Hippocampal formation (tissue), 2 donors: ENCODE data around the gene NKX6-1.

ENCODE experiments used
- DNase-seq, 2 donors: peaks; one replicate each; lab custom pipeline; 2025; lab: John Stamatoyannopoulos, UW

Gene NKX6-1

DNA sequence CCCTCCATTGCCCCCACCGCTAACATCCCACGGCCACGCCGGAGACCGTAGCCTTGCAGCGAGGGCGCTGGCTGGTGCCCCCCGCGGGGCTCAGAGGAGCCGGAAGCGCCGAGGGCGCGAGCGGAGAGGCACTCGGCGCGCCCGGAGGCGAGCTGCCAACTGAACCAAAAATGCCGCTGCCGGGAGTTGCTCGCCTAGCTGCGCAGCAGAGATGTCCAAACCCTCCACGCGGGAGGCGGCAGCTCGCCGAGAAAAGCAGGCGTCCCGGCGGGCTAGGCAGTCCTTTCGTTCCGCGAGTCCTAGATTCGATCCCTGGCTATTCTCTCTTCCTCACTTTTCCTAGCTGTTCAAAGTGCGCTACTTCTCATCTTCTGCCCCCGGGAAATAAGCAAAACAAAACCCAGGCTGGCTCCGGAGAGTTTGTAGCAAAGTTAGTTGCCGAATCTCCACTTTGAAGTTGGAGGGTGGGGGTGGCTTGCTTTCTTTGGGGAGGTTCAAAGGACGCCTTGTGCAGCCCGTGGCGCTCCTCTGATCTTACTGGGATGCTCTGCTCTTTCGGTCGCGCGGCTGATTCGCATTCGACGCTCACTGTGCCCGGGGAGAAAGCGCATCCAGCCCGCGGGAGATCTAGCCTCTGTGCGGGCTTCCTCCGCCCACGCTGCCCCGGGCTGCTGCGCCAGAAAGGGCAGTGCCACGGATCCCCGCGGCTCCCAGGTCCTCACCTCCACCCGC, 723 bp downstream of the NKX6-1 start:
- no peak for DNase-seq

DNA sequence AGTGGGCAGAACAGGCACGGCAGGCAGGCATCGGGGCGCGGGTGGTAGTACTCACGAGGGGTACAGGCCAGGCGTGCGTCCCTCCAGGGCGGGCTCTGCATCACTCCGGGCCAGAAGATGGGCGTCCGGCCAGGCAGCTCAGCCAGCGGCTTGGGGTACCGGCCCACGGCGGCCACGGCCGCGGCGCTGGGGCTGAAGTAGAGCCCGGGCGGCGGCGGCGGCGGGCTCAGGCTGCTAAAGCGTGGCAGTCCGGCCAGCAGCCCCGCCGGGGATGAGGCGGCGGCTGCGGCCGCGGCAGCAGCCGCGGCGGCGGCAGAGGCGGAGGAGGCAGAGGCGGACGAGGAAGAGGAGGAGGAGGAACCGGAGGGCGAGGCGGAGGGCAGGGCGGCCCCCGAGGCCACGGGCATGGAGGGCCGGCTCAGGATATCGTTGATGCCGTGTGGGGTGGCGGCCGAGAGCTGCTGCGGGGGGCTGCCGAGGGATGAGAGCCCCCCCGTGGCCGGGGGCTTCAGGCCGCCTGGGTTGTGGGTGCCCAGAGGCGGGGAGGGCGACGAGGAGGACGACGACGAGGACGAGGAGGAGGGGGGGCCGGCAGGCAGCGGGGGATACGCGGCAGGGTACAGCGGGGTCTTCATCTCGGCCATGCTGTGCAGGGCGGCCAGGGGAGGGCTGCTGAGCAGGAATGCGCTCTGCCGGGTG, 1.4 kb downstream of the NKX6-1 start:
- DNase-seq = no peak

DNA sequence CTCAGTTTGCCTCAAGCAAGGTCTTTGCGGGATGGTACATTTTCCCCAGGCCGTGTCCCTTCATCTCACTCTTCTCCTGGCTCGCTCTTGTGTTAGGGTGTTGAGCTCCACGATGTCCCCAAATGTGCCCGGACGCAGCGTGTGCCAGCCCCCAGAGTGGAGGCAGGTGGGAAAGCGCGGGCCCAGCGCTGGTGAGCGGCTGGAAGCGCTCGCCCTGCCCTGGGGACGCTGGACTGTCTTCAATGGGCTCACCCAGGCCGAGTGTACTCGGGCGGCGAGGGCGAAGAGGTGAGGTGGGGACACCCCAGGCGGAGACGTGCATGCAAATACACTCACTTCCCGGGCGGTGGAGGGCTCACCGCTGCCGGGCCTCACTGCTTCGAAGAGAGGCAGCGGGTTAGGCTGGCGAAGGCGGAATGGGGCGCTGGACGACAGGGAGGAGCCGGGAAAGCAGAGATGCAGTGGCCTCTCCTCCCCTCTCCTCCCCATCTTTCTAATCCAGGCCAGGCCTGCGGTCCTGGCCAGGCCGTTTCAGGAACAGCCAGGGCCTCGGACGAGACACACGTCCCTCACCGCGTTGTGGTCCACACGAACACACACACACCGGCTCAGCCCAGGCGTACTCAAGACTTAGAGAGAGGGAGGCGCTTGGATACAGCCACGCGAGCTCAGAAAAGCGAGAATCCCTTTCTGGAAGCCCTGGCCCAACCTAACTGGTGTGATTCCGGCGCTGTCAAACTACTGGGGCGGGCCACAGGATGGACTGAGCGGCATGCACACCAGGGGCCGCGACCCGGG, 2.2 kb downstream of the NKX6-1 start:
- no peak for DNase-seq

DNA sequence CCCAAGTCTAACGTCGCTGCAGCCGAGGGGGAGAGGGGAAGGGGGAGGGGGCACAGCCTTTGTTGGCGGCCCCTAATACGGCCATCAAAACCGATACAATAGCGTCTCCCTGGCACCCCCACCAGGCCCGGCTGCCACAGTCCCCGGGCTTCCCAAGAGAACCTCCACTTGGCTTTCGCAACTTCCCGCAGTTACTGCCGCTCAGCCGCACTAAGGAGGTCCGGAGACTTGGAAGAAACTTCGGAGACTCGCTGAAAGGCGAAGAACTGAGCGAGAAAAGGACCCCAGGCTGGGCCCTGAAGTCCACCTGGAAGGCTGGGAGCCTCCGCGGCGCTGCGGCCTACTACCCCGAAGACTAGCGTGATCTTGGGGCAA, 2.8 kb downstream of the NKX6-1 start:
- DNase-seq = no peak

DNA sequence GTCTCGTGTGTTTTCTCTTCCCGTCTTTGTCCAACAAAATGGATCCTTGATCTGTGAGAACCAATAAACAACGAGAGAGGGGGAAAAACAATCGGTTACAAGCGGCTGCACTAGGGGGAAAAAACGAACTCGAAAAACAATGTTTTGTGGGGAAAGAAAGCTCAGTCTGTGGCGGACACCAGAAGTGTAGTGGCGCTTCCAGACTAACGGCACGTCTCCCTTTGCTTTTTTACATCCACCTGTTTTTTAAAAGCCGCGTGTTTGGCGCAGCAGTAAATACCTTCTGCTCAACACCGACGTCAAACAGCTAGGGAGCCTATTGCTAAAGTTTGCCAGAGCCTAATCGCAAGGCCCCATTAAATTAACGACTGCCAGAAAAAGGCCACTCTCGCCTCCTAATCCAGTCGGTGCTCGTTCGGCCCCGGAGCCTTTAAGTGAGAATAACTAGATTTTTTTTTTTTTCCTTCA, 3.3 kb downstream of the NKX6-1 start:
- no peak for DNase-seq

DNA sequence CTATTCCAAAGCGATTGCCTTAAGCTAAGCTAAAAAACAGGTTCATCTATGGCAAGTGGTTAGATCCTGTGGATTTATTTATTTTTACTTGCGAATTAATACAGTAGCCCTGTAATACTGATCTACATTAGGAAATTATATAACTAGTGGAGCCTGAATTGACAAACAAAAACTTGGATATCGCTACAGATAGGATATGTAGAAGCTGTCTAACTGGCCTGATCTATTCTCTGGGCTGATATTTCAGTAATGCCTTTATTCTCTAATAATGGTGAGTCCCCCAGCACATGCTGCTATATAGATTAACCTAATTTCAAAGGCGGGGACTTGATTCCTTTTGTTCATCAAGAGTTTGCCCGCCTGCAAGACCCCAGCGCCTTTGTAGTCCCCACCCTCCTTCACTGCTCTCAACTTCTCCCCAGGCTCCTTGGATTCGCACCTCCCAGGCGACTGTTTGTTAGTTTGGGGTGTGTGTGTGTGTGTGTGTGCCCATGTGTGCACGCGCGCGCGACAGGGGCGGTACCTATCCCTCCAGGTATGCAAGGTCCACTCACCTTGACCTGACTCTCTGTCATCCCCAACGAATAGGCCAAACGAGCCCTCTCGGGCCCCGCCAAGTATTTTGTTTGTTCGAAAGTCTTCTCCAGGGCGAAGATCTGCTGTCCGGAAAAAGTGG, 3.8 kb downstream of the NKX6-1 start:
- DNase-seq = no peak

DNA sequence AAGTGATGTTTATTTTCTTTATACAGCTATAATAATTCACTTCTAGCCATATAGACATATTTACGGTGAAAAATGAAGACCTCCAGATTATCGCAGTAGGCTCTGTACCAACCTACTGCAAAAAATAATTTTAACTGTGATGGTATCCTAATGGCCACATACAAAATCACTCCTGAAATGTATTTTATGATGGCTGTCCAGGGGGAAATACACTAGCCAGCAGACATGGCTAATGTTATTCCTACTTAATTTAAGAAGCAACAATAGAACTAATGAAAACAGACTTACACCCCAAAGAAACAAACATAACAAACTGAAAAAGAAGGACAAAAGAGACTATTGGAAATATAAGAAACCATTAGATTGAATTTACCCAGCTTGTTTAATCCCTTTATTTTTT, 4.6 kb downstream of the NKX6-1 start:
- no peak for DNase-seq

DNA sequence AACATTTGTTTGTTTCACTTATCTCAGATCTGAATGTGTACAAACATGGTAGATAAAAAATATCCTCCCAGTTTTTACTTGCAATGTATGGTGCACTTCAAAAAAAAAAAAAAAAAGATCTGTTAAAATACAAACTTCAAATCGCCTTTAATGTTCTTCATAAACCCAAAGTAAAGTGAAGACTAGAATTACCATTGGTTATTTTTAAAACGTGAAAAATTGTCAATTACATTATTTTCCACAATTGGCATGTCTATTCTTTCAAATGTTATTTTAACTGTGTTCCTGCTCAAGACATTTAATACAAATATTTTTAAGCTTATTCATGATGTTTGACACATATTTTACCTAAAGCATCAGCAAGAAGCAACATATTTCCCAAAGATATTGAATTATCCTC, 5.0 kb downstream of the NKX6-1 start:
- DNase-seq = no peak

DNA sequence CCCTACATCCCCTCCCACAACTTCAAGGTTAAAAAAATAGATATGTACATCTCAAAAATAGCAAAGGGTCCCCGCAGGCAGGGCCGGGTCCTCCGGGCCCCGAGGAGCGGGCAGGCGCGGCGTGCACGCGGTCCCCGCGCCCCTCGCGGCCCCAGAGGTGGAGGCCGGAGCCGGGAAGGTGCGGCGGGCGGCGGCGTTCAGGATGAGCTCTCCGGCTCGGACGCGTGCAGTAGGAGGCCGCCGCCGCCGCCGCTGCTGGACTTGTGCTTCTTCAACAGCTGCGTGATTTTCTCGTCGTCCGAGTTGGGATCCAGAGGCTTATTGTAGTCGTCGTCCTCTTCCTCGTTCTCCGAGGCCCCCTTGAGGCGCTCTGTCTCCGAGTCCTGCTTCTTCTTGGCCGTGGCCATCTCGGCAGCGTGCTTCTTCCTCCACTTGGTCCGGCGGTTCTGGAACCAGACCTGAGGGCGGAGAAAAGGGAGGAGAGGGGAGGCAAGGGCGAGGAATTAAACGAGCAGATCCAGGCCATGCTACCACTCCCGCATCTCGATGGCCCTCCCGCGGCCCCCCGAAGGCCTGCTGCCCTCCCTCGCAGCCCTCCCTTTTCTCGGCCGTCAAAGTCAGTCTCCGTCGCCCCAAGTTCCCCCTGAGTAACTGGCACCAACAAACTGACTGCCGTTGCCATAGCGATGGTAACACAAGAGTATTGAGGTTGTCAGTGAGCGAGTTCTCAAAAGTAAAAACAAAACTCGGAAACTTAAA, 5.8 kb downstream of the NKX6-1 start:
- DNase-seq = no peak

DNA sequence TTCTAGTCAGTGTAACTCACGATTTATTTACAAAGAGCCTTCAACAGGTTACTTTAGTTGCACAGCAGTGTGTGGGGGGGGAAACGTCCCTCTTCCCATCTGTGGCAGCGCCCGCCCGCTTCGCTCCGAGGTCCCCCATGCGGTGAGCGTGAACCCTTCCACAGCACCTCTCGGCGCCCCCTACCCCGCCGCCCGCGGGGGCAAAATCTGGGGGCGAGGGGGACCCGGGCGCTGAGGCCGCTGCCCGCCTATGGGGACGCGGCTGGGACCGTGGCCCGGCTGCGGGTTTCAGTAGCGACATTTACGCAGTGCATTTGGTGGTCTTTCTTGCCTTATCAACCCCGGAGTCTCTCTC, 6.4 kb downstream of the NKX6-1 start:
- DNase-seq = no peak

DNA sequence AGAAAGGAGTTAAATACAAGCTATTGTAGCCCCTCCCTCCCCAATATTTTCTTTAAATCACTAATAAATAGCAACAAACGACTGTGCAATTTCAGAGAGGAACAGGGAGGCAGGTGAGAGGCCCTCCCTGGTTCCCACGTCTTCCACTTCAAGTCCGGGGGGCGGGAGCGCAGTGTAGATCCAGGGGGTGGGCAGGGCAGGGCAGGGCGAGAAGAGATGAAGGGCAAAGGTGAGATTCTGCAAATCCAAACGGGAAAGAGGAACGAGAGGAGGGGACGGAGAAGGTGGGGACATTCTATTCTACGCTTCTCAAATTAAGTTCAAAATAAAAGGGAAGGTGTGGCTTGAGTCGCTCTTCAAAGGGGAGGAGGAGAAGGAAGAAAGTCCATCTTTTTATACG, 6.8 kb downstream of the NKX6-1 start:
- no peak for DNase-seq

DNA sequence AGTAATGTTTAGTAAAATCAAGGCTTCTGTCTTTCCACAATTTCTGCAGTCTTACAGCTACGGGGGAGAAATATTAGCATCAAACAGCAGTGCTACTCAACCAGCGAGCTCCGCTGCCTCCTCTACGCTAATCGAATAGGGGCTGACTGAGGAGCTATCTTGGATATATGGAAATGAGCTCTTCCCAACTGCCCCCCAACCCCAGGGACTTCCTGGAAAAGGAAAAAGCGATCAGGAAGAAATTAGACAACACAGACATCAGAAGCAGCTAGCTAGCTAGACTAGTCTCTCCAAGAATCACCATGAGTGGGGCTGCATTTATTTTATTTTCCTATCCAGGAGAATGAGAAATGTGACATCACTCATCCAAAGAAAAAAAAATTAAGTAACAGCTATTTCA, 7.6 kb downstream of the NKX6-1 start:
- no peak for DNase-seq

DNA sequence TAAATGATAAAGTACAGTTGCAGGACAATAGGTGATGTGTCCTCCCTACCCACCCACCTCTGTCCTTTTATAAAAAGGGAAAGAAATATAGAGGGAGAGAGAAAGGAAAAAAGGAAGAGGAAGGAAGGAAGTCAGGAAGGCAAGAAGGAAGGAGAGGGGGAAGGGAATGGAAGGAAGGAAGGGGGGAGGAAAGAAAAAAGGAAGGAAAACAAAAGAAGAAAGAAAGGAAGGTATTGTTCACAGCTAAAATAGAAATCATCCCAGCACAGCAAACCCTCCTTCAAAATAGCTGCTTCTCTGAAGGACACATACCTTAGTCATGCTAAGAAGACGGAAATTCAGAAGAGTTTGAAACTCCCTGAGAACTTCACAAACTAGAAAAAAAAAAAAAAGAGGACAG, 8.4 kb downstream of the NKX6-1 start:
- no peak for DNase-seq

DNA sequence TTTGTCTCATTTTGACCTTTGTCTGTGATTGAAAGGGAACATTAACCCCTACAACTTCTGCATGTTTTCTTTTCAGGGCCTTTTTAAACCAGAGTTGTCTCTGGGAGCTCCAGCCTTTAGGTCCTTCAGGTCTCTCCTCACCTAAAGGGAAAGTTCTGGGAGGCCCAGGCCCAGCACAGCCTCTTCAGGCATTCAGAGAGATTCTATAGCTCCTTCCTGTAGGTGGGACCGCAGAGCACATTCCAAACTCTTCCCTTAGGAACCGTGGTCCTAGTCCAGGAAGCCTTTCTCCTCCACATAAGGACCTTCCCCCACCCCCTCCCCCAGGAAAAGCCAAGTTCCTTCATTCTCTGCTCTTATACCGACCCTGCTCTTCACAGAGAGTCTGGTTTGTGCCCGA, 14.9 kb downstream of the NKX6-1 start:
- no peak for DNase-seq

DNA sequence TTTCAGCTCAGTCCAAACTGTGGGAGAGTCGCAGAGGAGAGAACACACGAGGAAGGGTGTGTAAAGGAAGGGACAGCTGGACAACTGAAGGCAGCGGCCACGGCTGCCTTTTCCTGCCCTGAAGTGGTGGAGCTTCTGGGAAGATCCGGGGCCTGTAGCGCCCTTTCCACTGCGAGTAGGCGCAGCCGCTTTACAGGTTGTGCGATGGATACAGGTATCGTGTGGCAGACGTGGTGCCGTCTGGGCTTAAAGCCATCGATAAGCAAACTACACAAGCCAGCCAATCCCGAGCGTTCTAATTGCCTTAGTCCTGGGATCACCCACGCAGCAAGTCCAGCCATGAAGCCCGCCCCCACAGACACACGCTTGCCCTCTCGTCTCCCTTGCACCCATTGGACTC, 15.4 kb downstream of the NKX6-1 start:
- no peak for DNase-seq

DNA sequence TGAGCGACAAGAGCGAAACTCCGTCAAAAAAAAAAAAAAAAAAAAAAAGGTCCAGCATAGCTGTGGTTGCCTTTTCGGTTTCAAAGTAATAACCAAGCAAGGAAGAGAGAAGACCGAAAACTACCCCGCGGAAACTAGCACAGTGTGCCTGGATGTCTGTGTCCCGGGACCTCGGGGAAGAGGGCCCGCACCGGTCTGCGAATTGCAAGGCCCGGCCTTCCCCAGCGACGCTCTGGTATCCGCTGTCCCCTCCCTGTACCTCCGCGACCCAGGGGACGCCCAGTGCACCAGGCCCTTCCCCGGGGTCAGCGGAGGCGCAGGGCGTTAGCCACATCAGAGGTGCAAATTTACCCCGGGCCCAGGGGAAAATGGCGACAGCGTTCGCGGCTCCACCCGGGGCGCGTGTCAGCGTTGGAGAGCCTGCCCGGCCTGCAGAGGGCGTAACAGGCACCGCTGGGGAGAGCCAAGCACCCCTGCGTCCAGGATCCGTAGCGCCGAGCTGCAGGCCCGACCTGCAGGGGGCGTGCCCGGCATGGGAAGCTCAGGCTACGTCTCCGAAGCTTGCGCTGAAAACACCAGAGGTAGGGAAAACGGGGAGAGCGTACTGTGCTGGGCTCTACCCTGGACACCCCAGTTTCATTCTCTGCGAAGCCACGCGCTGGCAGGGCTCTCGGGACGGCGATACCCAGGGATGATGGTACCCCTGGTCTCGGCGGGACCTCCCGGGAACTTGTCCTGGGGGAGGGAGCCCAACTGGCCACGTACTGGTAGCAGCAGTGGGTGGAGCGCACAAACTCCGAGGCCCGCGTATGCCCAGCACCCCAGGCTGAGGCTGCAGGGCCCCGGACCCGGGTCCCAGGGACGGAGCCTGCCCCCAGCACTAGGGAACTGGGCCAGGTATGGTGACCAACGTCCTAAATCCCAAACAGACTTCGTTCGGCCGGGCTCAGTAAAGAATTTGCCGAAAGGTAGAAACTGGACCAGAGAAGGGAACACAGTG, 16.2 kb downstream of the NKX6-1 start:
- no peak for DNase-seq

DNA sequence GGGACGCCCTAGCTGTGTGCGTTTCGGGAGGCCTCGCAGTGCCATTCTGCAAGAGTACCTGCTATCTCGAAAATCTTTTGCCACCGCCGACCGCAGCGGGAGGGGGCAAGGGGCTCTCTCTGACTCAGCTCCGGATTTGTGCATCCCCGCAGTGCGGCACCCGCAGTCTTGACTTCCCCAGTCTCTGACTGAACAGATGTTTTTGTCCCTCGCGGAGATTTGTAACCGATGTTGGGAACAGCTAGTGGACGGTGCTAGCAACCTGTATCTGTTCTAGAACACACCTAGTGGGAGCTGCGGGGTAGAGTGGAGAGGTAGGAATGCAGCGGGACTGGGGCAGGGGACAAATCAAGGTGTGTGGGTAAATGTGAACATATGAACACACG, 17.2 kb downstream of the NKX6-1 start:
- no peak for DNase-seq

DNA sequence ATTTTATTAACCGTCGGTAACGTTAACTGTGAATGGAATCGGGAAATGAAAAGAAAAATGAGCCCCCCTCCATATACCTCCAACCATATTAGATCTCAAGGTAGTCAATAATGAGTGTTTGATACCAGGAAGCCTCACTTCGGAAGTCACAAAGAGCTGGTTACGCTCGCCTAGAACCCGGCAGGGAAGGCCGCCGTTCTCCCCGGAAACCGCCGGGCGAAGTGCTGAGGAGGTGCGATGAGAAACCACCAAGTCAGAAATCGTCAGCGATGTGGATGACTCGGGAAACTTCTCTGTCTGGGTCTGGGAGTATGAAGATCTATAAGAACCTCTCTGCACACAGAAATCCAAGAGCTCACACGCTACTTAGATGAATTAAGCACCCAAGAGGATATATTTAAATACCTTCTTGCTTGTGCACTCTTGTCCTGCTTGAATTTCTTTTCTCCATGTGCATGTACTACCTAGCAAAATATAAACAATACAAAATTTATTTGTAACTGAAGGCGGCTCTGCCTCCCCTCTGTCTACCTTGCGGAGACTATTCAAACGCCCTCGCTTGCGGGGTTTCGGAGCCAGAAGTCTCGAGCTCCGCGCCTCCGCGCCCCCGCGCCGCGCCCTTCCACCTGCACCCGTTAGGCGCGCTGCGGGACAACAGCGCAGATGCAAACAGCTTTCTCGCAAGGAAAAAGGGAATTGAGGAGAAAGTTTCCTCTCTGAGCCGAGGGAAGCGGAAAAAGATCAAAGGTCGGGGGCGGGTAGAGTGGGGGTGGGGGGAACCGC, 17.8 kb downstream of the NKX6-1 start:
- no peak for DNase-seq

DNA sequence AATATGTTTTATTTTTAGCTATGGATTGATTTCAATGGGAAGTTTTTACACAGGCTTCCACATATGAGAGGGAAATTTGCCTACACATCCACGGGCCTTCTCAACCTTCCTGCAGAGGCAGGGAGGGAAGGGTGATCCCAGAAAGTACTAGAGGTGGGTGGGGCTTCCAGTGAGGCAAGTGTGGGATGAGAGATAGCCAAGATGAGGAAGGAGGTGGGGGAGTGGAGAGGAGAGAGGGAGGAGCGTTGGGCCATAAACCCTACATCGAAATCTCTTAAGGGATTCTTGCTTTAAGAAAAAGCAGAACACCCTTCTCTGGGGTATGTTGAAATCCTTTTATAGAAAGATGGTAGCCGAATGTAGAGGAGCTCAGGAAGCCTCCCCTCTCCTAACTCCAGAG, 19.0 kb downstream of the NKX6-1 start:
- no peak for DNase-seq

DNA sequence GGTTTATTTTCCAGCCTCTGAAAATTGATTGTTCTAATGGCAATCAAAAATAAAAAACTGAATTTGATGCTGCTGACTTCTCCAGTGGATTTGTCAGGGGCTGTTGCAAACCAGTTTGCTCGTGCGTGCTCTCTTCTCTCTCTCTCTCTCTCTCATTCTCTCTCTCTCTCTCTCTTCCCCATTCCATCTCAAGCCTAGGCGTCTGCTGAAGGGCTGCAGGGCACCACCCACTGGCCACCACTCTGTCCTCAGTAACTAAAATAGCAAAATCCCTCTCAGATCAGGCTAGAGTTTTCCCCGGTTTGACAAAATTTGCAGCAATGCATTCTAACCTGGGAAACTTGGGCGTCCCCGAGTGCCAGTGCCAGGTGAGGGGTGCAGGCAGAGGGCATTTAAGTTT, 19.4 kb downstream of the NKX6-1 start:
- DNase-seq = no peak
